DMS153 (cell line): ENCODE measurements around the gene SMG9.
"Not testable (repeated sequence)": the region's sequence is repeated elsewhere in the genome, so short reads cannot be mapped to it uniquely, and the experiment has no call there.

ENCODE experiments used
- DNase-seq: peaks from one replicate; lab custom pipeline; 2025; lab: John Stamatoyannopoulos, UW

Gene SMG9

DNA sequence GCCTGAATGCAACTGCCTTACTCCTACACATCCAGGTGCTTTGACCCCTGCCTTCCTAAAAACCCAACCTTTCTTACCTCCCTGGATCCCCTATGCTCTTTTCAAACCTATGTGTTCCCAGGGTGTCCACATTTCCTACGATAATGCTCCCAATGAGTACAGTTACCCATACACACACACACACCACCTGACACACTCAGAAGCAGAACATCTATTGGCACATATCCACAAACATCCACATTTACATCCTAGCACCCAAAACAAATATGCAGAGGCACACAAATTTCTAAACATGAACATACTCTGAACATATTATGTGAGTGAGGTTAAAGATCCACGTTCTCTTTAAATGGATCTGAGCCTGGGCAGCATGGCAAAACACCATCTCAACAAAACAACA lies 62.4 kb downstream of the SMG9 start:
- no peak for DNase-seq

DNA sequence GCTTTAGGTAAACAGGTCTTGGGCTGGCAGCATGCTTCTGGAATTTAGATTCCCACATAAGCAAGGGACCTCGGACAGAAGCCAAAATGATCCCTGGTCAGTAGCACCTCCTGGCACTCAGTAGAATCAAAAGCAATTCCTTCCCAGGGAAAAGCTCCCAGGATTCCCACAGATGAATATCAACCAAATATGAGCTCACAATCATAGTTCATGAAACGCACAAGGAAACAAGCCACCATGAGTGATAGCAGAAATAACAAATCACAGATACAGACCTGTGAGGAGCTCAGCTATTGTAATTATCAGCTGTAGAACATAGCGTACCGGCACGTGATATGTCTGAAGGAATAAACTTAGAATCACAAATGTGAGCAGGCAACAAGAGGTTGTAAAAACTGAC lies 63.0 kb downstream of the SMG9 start:
- no peak for DNase-seq

DNA sequence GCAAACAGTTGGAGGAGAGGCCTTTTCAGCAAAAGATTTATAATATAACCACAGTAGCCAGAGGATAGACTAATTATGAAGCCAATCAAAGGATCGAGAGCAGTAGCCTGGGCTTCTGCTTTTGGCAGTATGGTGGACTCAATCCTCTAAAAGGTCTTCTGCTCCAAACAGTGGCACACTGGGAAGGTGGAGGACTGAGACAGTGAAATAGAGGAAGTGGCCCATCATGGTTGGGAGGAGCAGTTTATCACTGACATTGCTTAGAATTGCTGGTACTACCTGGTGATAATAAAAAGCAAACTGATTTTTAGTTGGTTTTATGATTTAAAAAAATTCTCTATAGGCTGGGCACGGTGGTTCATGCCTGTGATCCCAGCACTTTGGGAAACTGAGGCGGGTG lies 63.9 kb downstream of the SMG9 start:
- no peak for DNase-seq

DNA sequence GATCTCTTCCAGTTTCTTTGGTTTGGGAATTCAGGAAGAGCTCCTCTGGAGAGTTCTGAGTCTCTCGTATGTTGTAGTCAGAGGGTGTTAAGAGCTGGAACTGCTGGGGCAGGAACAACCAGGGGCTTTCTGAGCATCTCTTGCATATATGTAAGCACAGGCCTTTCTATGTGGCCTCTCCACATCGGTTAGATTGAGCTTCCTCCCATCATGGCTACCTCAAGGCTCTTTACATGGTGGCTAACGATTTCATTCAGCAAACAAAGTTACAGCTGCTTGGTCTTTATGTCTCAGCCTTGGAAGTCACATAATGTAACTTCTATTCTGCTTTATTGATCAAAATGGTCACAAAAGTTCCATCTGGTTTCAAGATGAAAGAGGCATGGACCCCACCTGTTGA lies 64.3 kb downstream of the SMG9 start:
- DNase-seq = no peak

DNA sequence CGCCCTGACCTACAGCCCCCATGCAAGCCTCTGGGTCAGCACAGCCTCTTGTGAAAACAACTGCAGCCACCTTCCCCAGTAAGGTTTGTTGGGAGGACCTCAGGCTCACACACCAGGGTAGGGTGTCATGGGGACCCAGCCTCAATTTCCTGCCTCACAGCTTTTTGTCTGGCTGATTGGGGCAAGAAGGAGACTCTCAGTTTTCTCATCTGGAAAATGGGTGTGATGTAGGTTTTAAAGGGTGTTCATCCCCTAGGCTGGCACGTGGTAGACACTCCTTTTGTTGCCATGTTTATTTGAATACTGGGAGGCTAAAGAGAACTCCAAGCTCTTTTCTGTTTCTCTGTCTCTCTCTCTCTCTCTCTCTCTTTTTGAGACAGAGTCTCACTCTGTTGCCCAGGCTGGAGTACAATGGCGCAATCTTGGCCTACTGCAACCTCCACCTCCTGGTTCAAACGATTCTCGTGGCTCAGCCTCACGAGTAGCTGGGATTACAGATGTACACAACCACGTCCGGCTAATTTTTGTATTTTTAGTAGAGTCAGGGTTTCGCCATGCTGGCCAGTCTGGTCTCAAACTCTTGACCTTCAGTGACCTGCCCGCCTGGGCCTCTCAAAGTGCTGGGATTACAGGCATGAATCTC lies 66.6 kb downstream of the SMG9 start:
- no peak for DNase-seq

DNA sequence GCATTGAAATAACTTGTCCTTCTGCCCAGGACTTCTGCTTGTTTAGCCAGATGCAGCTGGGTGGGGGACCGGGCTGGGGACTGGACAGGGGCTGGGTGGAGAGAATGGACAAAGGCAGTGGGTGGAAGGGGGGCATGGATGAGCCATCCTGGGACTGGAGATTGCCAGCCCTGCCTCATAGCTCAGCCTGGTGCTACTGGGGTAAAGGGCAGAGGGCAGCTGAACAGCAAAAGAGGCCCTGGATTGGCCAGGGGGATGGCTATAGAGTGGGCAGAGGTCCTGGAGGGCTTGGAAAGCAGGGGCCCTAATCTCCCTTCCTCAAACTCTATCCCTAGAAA lies 67.1 kb downstream of the SMG9 start:
- no peak for DNase-seq

DNA sequence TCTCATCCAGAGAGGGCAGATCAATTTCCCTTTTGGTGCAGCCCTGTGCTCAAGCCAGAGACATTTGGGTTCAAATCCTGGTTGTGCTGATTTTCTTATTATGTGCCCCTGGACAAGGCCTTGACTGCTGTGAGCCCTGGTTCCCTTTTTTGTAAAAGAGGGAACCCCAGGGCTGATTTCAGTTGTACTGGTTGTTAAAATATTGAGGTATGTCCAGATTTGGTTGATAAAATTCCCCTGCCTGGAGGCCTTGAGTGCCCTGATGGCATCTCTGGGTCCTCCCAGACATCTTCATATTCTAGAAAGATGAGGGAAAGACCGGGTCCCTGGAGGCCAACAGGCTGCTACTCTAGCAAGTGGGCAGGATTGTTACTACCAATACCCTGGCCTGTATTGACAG lies 70.4 kb downstream of the SMG9 start:
- no peak for DNase-seq

DNA sequence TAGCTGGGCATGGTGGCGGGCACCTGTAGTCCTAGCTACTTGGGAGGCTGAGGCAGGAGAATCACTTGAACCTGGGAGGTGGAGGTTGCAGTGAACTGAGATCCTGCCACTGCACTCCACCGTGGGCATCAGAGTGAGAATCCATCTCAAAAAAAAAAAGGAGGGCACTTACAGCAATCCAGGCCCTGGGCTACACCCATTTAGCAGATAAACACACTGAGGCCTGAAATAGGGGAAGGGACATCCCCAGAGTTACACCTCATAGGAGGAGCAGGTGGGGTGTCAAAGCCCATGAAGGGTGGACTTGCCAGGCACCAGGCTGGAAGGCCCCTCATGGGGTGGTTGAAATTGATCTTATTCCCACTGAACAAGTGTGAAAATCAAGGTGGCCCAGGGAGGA lies 70.9 kb downstream of the SMG9 start:
- no peak for DNase-seq

DNA sequence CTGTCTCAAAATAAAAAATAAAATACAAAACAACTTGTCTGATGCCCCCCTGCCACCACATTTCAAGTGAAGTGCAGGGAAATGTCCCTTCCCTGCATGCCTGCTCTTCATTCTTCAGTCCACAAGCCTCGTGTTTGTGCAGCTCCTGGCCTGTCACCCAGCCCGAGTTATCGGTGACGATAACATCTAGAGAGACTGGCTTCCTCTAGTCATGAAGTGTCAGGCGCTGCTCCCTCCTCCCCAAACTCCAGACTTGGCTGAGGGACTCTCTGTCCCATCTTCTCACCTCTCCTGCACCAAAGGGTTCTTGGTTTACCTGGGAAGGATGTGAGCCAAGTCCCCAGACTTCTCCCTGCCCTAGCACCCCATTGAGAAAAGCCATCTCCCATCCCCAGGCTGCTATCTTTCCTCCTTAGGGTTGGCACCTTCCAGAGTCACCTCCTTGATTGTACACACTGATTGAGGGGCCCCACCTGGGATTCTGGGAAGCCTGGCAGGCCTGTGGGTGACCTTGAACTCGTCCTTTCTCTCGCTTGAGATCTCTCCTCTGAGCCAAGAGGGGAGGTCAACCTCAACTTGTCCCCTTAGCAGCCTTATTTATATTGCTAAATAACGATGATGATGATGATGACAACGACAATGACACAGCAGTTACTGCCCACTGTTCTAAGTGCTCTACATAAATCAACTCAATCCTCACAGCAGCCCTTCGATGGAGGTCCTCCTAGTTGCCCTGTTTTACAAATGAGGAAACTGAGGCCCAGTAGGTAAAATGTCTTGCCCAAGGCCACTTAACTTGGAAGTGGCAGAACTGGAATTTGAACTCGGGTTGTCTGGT lies 71.7 kb downstream of the SMG9 start:
- DNase-seq = no peak

DNA sequence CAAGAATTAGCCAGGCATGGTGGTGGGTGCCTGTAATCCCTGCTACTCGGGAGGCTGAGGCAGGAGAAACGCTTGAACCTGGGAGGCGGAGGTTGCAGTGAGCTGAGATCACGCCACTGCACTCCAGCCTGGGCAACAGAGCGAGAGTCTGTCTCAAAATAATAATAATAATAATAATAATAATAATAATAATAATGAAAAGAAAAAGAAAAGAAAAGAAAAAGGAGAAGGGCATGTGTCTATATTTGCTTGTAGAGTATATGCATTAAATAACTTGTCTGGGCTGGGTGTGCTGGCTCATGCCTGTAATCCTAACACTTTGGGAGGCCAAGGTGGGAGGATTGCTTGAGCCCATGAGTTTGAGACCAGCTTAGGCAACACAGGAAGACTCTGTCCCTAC lies 72.5 kb downstream of the SMG9 start:
- not testable (repeated sequence) for DNase-seq

DNA sequence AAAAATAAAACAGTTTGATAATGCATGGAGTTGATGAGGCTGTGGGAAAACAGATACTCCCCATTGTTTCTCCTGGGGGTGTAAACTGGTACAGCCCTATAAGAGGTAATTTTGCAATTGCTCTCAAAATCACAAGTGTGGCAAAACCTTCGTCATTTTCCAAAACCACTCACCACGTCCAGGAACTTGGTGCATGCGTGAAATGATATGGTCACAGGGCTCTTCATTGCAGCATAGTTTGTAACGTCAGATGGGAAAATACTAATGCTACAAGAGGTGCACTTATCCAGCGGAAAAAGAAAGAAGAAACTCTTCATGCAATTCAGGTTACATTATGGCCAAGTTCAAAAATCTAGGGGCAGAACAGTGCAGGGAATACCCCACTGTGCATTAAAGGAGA lies 72.9 kb downstream of the SMG9 start:
- DNase-seq = no peak

DNA sequence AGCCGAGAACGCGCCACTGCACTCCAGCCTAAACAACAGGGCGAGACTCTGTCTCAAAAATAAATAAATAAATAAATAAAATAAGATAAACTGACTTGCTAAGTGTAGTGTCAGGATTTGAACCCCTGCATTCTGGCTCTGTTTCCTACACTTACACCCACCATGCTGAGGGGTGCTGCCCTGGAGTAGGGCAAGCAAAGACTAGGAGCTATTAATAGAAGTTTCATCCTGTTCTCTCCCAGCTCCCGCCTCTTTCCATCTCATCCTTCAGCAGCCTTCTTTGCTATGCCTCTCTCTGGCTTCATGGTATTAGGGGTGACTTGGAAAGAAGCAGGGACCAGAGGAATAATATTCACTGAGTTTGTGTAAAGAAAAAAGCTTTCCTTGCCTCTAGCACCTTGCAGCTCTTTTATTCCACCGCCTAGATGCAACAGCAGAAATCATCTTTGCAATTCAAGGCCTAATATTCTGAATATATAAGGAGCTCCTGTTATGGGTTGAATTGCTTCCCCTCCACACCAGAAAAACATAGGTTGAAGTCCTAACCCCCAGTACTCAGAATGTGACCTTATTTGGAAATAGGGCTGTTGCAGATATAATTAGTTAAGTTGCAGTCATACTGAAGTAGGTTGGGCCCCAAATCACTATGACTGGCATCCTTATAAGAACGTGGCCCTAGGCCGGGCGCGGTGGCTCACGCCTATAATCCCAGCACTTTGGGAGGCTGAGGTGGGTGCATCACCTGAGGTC lies 76.1 kb downstream of the SMG9 start:
- DNase-seq = no peak
